Activated naive CD4-positive, alpha-beta T cell (primary cell): ENCODE data around the gene ADRA2C.

Experiments used
- DNase-seq, 4 experiments: peaks; one replicate each; lab custom pipeline; 2025; lab: John Stamatoyannopoulos, UW

ADRA2C gene

DNA sequence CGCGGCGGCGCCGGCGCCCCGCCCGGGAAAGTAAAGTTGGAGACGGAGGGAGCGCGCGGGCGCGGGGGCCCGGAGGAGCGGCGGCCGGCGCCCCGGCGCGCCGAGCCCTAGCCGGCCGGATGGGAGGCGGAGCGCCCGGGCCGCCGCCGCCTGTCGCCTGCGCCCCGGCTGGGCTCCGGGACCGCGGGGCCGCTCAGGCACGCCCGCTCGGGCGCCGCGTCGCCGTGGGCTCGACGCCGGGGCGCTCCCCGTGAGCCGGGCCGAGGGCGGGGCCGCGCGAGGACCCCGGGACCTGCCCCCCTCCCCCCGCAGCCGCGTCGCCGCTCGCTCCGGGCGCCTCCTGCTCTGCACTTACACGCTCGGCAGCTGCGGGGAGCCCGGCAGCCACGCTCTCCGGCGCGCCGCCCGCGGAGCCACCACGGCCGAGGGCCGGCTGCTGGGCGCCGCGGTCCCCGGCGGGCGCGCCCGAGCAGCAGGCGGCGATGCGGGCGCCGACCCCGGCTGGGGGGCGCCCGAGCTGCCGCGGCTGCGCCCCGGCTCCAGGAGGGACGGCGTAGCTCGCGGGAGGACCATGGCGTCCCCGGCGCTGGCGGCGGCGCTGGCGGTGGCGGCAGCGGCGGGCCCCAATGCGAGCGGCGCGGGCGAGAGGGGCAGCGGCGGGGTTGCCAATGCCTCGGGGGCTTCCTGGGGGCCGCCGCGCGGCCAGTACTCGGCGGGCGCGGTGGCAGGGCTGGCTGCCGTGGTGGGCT, at the start of gene ADRA2C:
Gene ADRA2C (plus strand): TSS at position 350 of the 749 bp plus-strand sequence. CDS start 222 bp downstream, at position 572.
- DNase-seq: no peak

DNA sequence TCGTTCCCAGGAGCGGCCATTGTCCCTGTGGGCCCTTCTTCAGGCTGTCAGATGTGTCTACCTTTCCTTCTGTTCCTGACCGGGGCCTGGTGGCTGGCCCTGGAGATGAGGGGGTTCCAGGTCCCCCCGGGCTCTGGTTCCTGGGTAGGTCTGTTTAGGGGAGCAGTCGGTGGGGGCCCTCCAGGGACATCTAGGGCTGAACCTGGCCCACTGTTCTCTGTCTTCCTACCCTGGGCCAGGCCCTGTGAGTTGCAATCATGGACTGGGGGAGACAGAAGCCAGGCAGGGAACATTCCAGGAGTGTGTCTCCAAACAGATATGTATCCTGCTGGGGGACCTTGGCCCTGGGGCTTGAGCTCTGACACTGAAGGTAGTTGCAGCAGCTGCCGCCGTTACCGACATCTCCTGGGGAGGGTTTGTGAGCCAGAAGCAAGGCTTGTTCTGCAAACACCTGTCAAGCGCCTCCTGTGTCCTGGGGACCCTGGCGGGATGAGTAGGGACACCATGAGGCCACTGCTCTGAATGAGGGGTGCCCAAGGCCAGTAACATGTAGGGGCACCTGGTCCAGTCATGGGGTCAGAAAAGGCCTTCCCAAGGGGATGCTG, 49.5 kb upstream of the ADRA2C start:
- DNase-seq: no peak

DNA sequence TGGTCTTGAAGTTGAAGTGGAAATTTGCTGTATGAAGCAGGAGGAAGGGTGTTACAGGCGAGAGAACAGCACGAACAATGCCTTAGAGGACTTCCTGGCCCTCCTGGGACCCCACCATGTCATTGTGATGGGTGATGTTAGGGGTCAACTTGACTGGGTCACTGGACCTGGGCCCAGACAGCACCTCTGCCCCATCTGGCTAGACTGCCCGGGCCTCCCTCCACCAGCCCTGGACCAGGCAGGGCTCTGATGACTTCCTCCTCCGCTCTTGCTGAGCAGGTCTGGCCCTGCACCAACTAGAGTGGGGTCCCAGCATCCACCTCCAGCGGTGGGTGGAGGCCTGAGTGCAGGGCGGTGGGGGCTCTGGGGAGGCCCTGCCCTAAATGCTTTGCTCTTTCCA, 48.9 kb upstream of the ADRA2C start:
- no peak for DNase-seq

DNA sequence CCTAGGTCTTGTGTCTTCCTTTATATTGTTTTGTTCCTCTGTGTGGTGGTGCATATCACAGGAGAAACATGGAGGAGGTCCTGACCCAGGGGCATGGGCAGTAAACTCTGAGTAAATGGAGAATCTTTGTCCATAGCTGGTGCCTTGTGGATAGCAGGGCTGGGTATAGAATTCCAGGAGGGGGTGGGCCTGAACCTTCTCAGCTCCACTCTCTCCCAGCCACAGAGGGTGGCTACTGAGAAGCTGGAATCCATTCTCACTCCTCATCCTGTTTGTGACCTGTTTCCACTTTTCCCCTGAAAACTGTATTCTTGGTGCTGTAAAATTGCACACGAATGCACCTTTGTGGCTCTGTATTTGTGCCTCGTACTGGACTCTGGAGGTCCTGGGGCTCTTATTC, 47.7 kb upstream of the ADRA2C start:
- DNase-seq: no peak

DNA sequence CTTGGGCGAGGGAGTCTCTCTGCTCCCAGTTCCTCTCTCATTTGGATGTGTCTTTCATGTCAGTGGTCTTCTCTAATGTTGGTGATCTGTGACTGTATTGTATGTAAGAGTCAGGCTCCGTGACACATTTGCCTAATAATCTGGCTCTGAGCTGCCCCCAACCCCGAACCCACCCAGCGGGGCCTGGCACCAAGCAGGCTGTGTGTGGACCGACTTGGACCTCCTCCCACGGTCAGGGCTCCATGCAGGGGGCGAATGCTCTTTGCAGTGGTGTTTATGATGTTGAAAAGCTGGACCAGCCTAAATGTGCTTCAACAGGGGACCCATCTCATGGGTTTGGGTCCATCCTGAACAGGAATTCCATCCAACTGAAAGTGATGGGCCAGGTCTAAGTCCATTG, 47.0 kb upstream of the ADRA2C start:
- no peak for DNase-seq

DNA sequence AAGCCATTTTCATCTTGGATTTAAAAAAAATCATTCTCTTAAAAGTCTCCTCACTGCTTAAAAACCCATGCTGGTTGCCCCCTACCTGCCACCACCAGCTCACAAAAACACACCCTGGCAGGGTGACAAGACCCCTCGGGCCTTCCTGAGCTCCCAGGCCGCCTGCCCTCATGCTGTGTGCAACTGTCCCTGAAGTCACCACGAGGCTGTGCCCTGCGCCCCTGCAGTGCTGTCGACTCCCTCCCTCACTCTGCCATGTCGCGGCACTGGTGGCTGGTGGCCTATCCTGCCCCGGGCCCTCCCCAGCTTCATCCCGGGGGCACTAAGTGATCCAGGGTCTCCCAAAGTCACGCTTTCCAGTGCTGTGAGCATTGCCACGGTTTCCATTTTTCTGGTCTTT, 46.3 kb upstream of the ADRA2C start:
- no peak for DNase-seq

DNA sequence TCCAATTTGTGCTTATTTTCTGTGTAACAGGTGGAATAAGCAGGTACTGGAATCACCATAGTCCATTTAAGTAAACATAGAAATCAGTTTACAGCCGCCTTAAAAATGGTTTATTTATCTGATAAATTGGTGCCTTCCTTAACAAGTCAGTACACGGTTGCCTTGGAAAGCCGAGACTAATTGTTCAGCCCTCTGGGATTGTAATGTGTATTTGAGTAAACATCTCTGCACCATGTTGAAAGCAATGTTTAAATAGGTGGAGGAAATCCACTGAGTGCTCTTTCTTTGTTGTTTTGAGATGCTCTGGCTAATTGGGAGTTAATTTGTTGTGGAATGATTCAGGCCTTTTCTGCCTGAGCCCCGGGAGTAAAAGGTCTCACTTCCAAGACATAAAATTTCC, 45.7 kb upstream of the ADRA2C start:
- no peak for DNase-seq

DNA sequence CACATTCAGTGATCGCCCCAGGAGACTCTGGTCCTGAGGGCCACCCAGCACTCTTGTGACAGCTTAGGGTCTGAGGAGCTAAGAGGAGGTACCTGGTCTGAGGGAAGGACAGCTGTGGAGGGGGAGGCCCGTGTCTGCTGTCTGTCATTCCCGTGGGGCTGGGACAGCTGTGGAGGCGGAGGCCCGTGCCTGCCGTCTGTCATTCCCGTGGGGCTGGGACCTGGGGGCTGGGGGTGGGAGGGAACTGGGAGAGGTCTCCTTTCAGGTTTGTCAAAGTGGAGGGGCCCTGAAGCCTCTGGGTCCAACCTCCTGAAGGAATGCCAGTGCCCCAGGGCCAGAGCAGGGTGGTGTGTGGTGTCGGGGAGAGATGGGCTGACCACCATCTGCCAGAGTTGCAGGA, 45.0 kb upstream of the ADRA2C start:
- DNase-seq: no peak

DNA sequence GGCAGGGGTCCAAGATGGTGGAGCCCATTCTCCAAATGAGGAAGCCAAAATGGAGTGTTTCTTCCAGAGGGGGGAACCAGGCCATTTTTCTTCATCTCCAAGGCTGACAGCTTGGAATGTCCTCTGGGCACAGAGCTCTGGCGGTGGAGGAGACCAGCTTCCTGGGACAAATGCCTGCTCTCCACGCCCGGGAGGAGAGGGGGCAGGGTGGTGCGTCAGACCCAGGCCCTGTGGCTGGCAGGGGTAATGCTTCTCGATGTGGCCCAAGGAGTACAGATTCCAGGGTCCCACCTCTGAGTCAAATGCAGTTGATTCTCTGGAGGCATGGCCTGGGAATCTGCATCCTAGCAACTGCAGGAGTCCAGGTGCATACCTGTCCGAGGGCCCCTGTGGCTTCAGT, 44.6 kb upstream of the ADRA2C start:
- no peak for DNase-seq

DNA sequence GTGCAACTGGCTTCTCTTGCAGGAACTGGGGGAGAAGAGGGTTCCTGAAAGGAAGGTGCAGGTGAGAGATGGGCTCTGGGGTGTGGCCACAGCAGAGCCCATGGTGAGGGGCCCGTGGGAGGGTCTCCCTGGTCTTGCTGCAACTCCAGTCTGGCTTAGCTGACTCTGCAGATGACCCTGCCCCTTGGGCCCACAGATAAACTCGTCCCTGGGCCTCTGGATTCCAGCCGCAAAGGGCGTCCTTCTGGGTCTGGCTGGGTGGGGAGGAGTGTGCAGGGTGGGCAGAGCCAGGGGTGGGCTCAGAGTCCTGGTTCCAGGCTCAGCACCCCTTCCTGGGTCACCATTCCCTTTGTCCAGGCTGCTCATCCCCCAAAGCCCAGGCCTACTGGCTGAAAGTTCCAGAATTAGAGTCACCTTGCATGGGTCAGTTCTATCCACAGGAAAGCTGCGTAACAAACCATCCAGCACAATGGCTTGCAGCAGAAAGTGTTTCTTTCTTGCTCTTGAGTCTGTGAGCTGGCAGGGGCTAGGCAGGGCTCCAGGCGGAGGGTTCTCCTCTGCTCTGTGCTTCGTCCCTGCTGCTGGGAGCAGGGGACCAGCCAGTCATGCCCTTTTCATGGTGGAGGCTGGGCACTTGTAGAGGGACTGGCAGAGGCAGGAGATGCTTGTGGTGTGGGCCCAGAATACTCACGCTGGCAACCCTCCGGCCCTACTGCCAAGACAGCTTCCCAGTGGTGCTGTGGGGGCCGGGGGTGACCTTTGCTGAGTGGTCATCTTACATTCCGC, 43.5 kb upstream of the ADRA2C start:
- DNase-seq: no peak

DNA sequence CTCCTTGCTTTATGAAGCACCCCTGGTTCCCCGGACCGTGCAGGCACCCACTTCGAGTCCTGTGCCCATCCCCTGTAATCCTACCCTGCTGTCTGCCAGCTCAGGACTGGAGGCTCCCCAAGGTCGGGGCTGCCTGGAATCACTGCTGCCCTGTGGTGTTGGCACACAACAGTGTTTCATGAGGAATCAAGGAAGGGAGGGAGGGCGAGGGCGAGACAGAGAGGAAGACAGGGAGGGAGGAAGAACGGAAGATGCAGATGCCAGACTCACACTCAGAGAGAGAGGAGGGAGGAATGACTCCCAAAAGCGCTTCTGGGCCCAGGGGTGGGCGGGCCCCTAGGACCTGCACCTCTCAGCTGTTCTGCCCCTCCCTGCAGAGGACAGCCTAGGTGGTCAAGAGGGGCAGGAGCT, 42.9 kb upstream of the ADRA2C start:
- DNase-seq: no peak

DNA sequence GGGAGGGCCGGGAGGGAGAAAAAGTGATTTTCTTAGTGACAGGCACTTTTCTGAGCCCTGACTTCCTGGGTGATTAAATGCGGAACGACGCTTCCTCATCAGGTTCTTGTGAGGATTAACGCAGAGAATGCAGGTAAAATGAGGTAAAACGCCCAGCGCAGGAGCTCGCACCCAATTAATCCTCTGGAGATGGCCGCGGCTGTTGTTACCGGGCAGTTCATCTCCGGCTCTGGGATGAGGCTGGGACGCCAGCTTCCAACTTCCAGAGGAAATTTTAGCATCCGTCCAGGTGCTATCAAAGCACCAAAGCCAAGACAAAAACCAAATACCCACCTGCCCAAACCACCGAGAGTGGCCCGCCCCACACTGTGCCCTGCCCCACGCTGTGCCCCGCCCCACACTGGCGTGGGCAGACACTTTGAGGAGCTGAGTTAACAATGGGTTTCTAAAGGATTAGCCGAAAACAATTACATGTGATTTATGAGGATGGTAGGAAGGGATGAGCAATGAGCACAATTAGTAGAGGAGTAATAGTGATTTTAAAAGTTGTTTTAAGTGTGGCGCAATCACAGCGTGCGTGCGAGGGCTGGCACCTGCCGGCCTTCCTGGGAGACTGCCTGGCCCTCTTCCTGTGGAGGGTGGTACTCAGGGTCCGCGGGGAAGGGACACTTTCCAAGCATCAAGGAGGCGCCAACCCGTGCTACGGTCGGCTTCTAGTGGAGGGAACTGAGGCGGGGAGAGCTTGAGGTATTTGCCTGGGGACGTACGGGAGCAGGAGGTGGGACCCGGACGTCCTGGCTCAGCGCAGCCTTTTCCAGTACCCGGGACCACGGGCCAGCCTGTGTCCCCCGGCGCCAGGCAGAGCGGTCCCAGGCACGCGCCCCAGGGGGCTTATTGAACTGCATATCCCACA, 41.6 kb upstream of the ADRA2C start:
- no peak for DNase-seq

DNA sequence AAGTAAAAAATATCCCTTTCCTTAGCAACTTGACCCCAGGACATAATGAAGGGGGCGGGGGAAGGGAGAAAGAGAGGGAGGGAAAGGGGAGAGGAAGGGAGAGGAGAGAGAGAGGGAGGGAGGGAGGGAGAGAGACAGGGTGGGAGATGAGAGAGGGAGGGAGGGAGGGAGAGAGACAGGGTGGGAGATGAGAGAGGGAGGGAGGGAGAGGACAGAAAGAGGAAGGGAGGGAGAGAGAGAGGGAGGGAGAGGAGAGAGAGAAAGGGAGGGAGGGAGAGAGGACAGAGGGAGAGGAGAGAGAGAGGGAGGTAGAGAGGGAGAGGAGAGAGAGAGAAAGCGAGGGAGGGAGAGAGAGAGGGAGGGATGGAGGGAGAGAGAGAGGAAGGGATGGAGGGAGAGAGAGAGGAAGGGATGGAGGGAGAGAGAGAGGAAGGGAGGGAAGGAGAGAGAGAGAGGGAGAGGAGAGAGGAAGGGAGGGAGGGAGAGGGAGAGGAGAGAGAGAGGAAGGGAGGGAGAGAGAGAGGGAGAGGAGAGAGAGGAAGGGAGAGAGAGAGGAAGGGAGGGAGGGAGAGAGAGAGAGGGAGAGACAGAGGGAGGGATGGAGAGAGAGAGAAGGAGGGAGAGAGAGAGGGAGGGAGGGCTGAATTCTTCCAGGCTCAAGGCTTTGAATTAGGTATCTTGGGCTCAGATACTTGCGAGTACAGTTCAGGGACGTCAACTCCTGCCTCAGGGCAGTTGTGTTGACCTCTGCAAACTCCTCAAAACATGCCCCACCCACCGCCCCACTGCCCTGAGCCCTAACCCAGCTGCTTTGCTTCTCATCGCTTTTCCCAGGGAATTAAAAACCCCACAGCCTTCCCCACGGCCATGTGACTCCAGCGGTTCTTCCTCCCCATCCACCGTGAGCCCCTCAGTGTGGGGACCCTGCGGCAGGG, 40.0 kb upstream of the ADRA2C start:
- DNase-seq: no peak

DNA sequence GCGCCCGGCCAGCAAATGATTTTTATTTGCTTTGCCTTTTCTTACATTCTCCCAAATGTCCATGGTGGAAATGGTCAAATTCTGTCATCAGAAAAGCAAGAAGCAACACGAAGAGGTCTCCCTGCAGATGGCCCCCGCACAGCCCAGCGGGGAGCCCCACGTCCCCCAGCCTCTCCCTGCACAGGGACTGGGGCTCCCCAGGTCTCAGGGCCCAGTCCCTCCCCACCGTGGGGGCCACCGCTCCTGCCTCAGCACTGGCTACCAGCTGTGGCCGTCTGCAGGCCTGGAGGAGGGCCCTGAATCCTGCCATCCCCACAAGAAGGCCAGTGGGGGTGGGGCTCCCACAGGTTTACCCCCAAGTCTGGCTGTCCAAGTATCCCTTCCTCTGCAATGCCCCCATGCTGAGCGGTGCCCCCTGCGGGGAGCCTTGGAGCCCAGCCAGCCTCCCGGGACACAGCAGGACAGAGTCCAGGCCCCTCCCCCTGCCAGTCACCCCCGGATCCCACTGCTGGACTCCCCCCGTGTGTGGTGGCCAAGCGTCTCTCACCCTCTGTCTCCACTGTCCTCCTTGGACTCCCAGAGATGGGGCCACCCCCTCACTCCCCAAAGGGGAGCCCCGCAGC, 38.2 kb upstream of the ADRA2C start:
- no peak for DNase-seq

DNA sequence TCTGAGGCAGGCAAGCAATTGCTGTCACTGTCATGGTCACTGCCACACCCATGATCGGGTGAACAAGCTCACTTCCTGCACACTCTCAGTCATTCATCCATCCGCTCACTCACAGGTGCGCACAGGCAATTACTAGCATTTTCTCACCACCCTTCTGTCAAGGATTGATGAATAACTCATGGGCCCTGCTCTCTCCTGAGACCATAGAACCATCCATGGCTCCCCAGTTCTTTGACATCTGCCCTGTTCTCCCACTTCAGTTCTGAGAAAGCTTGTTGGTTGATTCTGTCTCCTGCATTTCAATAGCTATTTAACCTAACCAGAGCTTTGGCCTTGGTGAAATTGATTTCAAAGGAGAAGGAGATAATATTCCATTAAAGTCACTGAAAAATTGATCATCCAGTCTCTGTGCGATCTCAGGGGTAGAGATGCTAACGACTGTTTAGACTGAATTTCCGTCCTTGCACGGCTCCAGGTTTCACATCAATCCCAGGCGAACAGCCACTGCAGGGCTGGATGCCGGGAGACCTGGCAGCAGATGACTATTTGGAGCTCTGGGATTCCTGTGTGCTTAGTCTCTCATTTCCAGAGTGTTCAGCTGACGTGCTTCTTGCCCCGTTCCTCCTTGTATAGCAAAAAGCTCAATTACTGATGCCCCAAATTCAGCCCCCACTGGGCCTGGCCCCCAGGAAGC, 36.9 kb upstream of the ADRA2C start:
- no peak for DNase-seq

DNA sequence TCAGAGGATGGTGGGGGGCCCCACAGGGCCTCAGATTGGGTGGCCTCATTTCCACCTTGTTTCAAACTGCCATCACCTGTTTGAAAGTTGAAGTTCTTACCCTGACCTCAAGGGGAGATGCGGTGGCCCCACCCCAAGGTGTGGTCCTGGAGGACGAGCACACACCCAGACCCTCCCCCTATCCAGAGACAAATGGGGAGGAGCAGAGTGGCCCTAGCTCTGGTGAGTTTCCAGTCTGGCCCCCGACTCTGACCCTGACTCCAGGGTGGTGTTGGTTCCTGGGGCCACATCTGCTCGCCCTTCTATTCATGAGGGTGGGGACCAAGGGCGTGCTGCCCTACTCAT, 36.3 kb upstream of the ADRA2C start:
- no peak for DNase-seq

DNA sequence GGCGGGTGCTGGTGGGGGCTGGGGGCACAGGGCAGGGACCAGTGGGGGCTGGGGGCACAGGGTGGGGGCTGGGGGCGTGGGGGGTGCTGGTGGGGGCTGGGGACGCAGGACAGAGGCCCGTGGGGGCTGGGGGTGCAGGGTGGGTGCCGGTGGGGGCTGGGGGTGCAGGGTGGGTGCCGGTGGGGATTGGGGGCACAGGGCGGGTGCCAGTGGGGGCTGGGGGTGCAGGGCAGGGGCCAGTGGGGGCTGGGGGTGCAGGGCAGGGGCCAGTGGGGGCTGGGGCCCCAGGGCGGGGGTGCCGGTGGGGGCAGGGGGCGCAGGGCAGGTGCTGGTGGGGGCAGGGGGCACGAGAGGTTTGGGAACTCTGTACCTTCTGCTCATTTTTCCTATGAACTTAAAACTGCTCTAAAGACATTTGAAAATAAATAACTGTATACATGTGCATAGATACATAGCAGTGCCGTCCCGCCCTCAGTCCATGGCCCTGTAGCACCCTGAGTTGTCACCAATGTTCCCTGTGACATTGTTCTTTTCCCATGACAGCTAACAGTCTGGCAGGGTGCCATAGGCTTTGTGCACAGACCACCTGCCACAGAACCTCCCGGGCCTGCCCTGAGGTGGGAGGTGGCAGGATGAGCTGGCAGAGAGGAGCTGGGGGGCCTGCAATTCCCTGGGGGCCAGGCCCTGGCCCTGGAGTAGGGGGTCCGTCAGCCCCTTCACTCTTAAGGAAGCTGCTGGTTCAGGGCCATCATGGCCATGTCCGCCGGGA, 35.6 kb upstream of the ADRA2C start:
- DNase-seq: no peak

DNA sequence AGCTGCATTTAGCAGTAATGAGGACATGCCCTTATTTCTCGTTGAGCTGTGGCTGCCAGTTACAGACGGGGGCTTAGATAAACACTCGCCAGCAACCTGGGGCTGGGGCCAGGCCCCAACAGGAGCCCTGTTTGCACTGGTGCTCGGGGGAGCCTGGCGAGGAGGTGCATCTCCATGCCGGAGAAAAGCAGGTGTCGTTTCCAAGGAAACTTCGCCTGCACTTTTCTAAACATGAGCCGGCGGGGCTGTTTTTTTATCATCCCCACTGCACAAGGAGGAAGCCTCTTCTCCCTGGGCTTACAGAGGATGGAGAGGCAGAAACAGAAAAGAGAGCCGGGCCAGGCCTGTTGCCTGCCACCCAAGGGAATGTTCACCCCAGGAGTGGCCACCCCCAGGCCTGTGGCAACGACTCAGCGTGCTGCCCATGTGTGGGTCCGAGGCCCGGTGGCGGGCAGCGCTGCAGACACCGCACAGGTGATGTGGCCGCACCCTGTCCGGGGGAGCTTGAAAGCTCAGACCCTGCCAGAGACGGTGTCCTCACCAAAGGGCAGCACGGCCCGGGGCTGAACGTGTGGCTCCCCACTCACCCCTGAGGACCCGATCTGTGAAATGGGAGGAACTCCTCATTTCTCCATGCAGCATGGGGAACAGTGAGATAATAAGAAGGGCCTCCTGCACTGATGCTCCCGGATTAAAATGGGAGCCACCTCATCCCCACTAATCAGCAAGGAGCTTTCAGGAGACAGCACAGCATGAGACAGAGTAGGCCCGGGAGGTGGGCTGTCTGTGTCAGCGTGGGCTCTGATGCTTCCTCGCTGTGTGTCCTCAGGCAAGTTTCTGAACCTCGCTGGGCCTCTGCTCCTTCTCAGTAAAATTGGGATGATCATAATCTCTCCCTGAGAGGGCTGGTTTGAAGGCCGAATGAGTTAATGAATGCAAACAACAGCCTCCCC, 33.8 kb upstream of the ADRA2C start:
- DNase-seq: no peak
